ENCODE measurements around the gene VPS51. TPM values are rescaled to one million over a fixed set of nuclear protein-coding genes. Genes with fewer than 3 reads are reported as not detected.
A peak's percentile ranks its signal among the peaks of the same experiment; 100 is the strongest.

The VPS51 gene
- total RNA-seq, 1 experiment from 2014 or later = 89.5 TPM

DNA sequence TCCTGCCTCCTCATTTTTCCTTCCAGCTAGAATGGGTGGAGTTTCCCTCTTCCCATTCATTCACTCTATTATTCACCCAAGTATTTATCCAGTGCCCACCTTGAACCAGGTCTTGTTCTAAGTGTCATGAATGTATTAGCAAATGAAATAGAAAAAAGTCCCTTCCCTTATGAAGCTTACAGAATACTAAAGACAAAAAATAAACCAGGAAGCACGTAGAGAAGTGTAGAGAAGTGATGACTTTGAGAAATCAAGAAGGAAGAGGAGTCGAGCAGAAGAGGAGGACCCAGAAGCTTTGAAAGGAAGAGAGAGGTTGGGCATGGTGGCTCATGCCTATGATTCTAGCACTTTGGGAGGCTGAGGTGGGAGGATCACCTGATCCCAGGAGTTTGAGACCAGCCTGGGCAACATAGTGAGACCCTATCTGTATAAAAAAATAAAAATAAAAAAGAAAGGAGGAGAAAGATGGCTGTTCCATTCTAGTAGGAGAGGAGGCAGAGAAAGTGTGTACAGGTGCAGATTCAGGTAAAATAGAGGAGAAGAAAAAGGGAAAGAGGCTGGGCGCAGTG, 55.4 kb downstream of the VPS51 start:
- Histone ChIP-seq H3K27ac (ENCODE audit: low read depth, low read length) (peak overlapping the region; percentile 89), H3K9me2 (ENCODE audit: insufficient read depth) (no peaks in the 10 kb centered on the region), H3K9ac (ENCODE audit: low read length) (peak overlapping the region; percentile 50), H3K79me2 (ENCODE audit: insufficient read depth, low read length) (no peaks in the 10 kb centered on the region), H2AFZ (ENCODE audit: low read depth, low read length, poor library complexity, severe bottlenecking) (peak overlapping the region; percentile 9), H3K4me1 (ENCODE audit: control insufficient read depth in 1 of 2, insufficient read depth in 2 of 2, low read length in 2 of 2) (peaks cover 15 to 29% of the 10 kb centered on the region in 2 experiments), H3K4me2 (ENCODE audit: low read length) (peak overlapping the region; percentile 74), H3K36me3 (ENCODE audit: control insufficient read depth in 1 of 2, insufficient read depth in 2 of 2, low read length in 2 of 2) (no peaks in the 10 kb centered on the region), H3K9me3 (ENCODE audit: control insufficient read depth in 1 of 2, insufficient read depth in 1 of 2, low read depth in 1 of 2, low read length in 2 of 2) (peaks cover 0 to 7% of the 10 kb centered on the region in 2 experiments; a peak in 1 of 4 replicates), H3K4me3 (replicated peaks in 1 of 2; ENCODE audit: low read depth in 1 of 2, low read length in 2 of 2) (no peak overlapping the region), H3K27me3 (ENCODE audit: insufficient read depth, low read length) (no peaks in the 10 kb centered on the region), H4K20me1 (ENCODE audit: insufficient read depth) (no peaks in the 10 kb centered on the region)
- BruUV-seq (replicated peaks) = no TSS peak
- no peak for ATAC-seq
- intact Hi-C loops (cut with micrococcal nuclease) = no loop called here
- POLR2A ChIA-PET = interaction anchor here (1.1 kb wide), 1 partner anchor 29 kb away, joined by 3 read pairs; the partner anchor contains the start of genes FAU and MRPL49
- DNase-seq (ENCODE audit: low read depth, low spot score) = no peak
- TF ChIP-seq SIN3A (IDR thresholded peaks at IDR 0.05; ENCODE audit: low read depth) = no peak
- TF ChIP-seq, protein P1, sequence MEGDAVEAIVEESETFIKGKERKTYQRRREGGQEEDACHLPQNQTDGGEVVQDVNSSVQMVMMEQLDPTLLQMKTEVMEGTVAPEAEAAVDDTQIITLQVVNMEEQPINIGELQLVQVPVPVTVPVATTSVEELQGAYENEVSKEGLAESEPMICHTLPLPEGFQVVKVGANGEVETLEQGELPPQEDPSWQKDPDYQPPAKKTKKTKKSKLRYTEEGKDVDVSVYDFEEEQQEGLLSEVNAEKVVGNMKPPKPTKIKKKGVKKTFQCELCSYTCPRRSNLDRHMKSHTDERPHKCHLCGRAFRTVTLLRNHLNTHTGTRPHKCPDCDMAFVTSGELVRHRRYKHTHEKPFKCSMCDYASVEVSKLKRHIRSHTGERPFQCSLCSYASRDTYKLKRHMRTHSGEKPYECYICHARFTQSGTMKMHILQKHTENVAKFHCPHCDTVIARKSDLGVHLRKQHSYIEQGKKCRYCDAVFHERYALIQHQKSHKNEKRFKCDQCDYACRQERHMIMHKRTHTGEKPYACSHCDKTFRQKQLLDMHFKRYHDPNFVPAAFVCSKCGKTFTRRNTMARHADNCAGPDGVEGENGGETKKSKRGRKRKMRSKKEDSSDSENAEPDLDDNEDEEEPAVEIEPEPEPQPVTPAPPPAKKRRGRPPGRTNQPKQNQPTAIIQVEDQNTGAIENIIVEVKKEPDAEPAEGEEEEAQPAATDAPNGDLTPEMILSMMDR (IDR thresholded peaks at IDR 0.05 in 2 of 3, conservative IDR thresholded peaks at IDR 0.05 in 1 of 3; ENCODE audit: borderline replicate concordance in 1 of 3, insufficient read depth in 1 of 3, low read depth in 2 of 3, low read length in 2 of 3) = no peak
- CTCF ChIA-PET = interaction anchor here (0.7 kb wide), 1 partner anchor 40 kb away, joined by 3 read pairs; the partner anchor contains the start of gene TM7SF2
- RAD21 ChIA-PET (ENCODE audit: low non-redundant PET in 1 of 2, low total read pairs in 2 of 2, uncharacterized antibody in 2 of 2, unreplicated experiment in 2 of 2) = no interaction called here

DNA sequence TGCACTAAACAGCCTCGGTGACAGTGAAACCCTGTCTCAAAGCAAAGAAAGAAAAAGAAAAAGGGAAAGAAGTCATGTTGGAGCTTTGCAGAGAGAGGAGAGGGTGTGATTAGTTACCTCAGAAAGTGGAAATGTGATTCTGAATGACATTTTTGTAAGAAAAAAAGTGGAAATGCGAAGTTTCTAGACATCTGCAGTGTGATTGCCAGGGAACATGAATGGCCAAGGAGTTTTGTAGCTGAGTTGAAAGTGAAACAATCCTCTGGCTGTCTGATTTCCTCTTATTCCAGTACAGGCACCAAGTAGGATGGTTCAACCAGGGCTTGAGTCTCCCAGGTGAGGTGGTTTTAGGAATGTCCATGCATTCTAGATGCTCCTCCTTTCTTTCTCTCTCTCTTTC, 56.1 kb downstream of the VPS51 start:
- Histone ChIP-seq H3K27me3 (ENCODE audit: insufficient read depth, low read length) (no peaks in the 10 kb centered on the region), H3K9me3 (ENCODE audit: control insufficient read depth in 1 of 2, insufficient read depth in 1 of 2, low read depth in 1 of 2, low read length in 2 of 2) (peaks cover 0 to 4% of the 10 kb centered on the region in 2 experiments; a peak in 1 of 4 replicates), H3K27ac (ENCODE audit: low read depth, low read length) (no peak overlapping the region), H3K9me2 (ENCODE audit: insufficient read depth) (no peaks in the 10 kb centered on the region), H3K79me2 (ENCODE audit: insufficient read depth, low read length) (no peaks in the 10 kb centered on the region), H3K4me3 (replicated peaks in 1 of 2; ENCODE audit: low read depth in 1 of 2, low read length in 2 of 2) (no peak overlapping the region), H4K20me1 (ENCODE audit: insufficient read depth) (no peaks in the 10 kb centered on the region), H3K9ac (ENCODE audit: low read length) (no peak overlapping the region), H3K4me2 (ENCODE audit: low read length) (no peak overlapping the region), H3K4me1 (ENCODE audit: control insufficient read depth in 1 of 2, insufficient read depth in 2 of 2, low read length in 2 of 2) (peaks cover 15 to 29% of the 10 kb centered on the region in 2 experiments), H2AFZ (ENCODE audit: low read depth, low read length, poor library complexity, severe bottlenecking) (no peak overlapping the region), H3K36me3 (ENCODE audit: control insufficient read depth in 1 of 2, insufficient read depth in 2 of 2, low read length in 2 of 2) (no peaks in the 10 kb centered on the region)
- intact Hi-C loops (cut with micrococcal nuclease) = no loop called here
- ChIA-PET POLR2A (no interaction called here), CTCF (interaction anchor here (0.7 kb wide), 1 partner anchor 40 kb away, joined by 3 read pairs; the partner anchor contains the start of gene TM7SF2), RAD21 (ENCODE audit: low non-redundant PET in 1 of 2, low total read pairs in 2 of 2, uncharacterized antibody in 2 of 2, unreplicated experiment in 2 of 2) (no interaction called here)
- no peak for ATAC-seq
- no TSS peak for BruUV-seq (replicated peaks)
- no peak for DNase-seq (ENCODE audit: low read depth, low spot score)
- TF ChIP-seq EZH2 (IDR thresholded peaks at IDR 0.05) (no peak), SP1 (IDR thresholded peaks at IDR 0.05; ENCODE audit: low read depth) (no peak), ZNF274 (IDR thresholded peaks at IDR 0.05; ENCODE audit: low read depth, low read length) (no peak), FOSL1 (IDR thresholded peaks at IDR 0.05; ENCODE audit: low read depth) (no peak), TCF7L2 (IDR thresholded peaks at IDR 0.05; ENCODE audit: borderline replicate concordance, extremely low read depth, insufficient read depth, insufficient read length) (no peak), ZFX (IDR thresholded peaks at IDR 0.05) (no peak), POLR2AphosphoS5 (IDR thresholded peaks at IDR 0.05; ENCODE audit: low read depth, low read length) (no peak), CEBPB (IDR thresholded peaks at IDR 0.05; ENCODE audit: low read depth) (no peak), JUND (IDR thresholded peaks at IDR 0.05) (no peak), RAD21 (IDR thresholded peaks at IDR 0.05; ENCODE audit: low read depth) (no peak), YY1 (IDR thresholded peaks at IDR 0.05; ENCODE audit: extremely low read depth, insufficient replicate concordance, low read depth, low read length) (no peak), EGR1 (IDR thresholded peaks at IDR 0.05; ENCODE audit: low read depth) (no peak)
- TF ChIP-seq, protein P2, sequence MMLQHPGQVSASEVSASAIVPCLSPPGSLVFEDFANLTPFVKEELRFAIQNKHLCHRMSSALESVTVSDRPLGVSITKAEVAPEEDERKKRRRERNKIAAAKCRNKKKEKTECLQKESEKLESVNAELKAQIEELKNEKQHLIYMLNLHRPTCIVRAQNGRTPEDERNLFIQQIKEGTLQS (IDR thresholded peaks at IDR 0.05) = no peak
- TF ChIP-seq, protein P3, sequence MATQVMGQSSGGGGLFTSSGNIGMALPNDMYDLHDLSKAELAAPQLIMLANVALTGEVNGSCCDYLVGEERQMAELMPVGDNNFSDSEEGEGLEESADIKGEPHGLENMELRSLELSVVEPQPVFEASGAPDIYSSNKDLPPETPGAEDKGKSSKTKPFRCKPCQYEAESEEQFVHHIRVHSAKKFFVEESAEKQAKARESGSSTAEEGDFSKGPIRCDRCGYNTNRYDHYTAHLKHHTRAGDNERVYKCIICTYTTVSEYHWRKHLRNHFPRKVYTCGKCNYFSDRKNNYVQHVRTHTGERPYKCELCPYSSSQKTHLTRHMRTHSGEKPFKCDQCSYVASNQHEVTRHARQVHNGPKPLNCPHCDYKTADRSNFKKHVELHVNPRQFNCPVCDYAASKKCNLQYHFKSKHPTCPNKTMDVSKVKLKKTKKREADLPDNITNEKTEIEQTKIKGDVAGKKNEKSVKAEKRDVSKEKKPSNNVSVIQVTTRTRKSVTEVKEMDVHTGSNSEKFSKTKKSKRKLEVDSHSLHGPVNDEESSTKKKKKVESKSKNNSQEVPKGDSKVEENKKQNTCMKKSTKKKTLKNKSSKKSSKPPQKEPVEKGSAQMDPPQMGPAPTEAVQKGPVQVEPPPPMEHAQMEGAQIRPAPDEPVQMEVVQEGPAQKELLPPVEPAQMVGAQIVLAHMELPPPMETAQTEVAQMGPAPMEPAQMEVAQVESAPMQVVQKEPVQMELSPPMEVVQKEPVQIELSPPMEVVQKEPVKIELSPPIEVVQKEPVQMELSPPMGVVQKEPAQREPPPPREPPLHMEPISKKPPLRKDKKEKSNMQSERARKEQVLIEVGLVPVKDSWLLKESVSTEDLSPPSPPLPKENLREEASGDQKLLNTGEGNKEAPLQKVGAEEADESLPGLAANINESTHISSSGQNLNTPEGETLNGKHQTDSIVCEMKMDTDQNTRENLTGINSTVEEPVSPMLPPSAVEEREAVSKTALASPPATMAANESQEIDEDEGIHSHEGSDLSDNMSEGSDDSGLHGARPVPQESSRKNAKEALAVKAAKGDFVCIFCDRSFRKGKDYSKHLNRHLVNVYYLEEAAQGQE (IDR thresholded peaks at IDR 0.05; ENCODE audit: low read depth) = no peak

All from HCT116 (cell line).